Lung microvascular endothelial cell (primary cell): ENCODE results near the gene CLDND2. TPM values are rescaled to one million over a fixed set of nuclear protein-coding genes. Genes with fewer than 3 reads are reported as not detected.

Source experiments
- total RNA-seq: library from RNA; depleted of rRNA; stranded (reverse); fragments of >200 nt; gene quantifications from 2 replicates; pipeline ENCODE4 v1.2.1, GENCODE V29; 2014

The CLDND2 gene
- total RNA-seq, 1 donor from 2014 or later, result not detected

Other genes starting within 250 kb of the CLDND2 start
- 0.20 and 0.22 TPM in 2 replicates for gene SIGLEC9, start 244.1 kb downstream of the CLDND2 start, total RNA-seq
- gene SIGLEC7, start 226.7 kb downstream of the CLDND2 start, total RNA-seq, result not detected in 2 replicates
- not detected in 2 replicates for gene CD33, start 143.9 kb downstream of the CLDND2 start, total RNA-seq
- gene SIGLECL1, start 117.9 kb downstream of the CLDND2 start, total RNA-seq, result not detected in 2 replicates
- gene IGLON5, start 57.4 kb downstream of the CLDND2 start, total RNA-seq, result not detected in 2 replicates
- under 0.01 TPM in 2 replicates for gene VSIG10L, start 26.9 kb downstream of the CLDND2 start, total RNA-seq
- gene ETFB, start 2.6 kb downstream of the CLDND2 start, total RNA-seq, result 71.7 and 82.9 TPM in 2 replicates
- not detected in 2 replicates for gene NKG7, start 3.7 kb upstream of the CLDND2 start, total RNA-seq
- not detected in 2 replicates for gene LIM2, start 19.0 kb upstream of the CLDND2 start, total RNA-seq
- gene C19orf84, start 21.6 kb upstream of the CLDND2 start, total RNA-seq, result not detected in 2 replicates
- gene SIGLEC10, start 48.6 kb upstream of the CLDND2 start, total RNA-seq, result not detected in 2 replicates
- not detected in 2 replicates for gene SIGLEC8, start 89.5 kb upstream of the CLDND2 start, total RNA-seq
- not detected in 2 replicates for gene CEACAM18, start 109.5 kb upstream of the CLDND2 start, total RNA-seq
- not detected in 2 replicates for gene SIGLEC12, start 132.8 kb upstream of the CLDND2 start, total RNA-seq
- not detected in 2 replicates for gene SIGLEC6, start 162.7 kb upstream of the CLDND2 start, total RNA-seq
- 2.4 and 3.4 TPM in 2 replicates for gene ZNF175, start 202.3 kb upstream of the CLDND2 start, total RNA-seq